CD1c-positive myeloid dendritic cell (primary cell): ENCODE data around the gene SCOC.
A peak's percentile ranks its signal among the peaks of the same experiment; 100 is the strongest.

Experiments
- DNase-seq: peaks from one replicate; pipeline ENCODE4 v3.0.0-alpha.2; 2016; ENCODE audit errors: extremely low spot score

Gene SCOC

GRCh38 chr4:140373328-140374129 is at the start of gene SCOC:
SCOC (plus strand) TSS chr4:140373646; CDS start chr4:140379171, 5,525 bp downstream.
- DNase-seq: peak; percentile 99

GRCh38 chr4:140326395-140326993 is 47.0 kb upstream of the SCOC start:
- DNase-seq: peak; percentile 4

GRCh38 chr4:140330311-140330900 is 43.0 kb upstream of the SCOC start:
- peak; percentile 30 for DNase-seq

- DNase-seq: peak; percentile 2
Observed at GRCh38 chr4:140331245-140331644, 42.2 kb upstream of the SCOC start.

- DNase-seq: no peak
Observed at GRCh38 chr4:140331876-140332275, 41.6 kb upstream of the SCOC start.

- no peak for DNase-seq
Observed at GRCh38 chr4:140332734-140333133, 40.7 kb upstream of the SCOC start.

GRCh38 chr4:140333523-140333922 is 39.9 kb upstream of the SCOC start:
- DNase-seq: no peak

- no peak for DNase-seq
Observed at GRCh38 chr4:140335076-140335475, 38.4 kb upstream of the SCOC start.

GRCh38 chr4:140336730-140337129 is 36.7 kb upstream of the SCOC start:
- DNase-seq: no peak

GRCh38 chr4:140342620-140343019 is 30.8 kb upstream of the SCOC start:
- DNase-seq: no peak

GRCh38 chr4:140343303-140343702 is 30.1 kb upstream of the SCOC start:
- no peak for DNase-seq

- no peak for DNase-seq
Observed at GRCh38 chr4:140344101-140344500, 29.3 kb upstream of the SCOC start.

- DNase-seq: no peak
Observed at GRCh38 chr4:140344621-140345020, 28.8 kb upstream of the SCOC start.

- DNase-seq: no peak
Observed at GRCh38 chr4:140346136-140346535, 27.3 kb upstream of the SCOC start.

GRCh38 chr4:140349816-140350215 is 23.6 kb upstream of the SCOC start:
- no peak for DNase-seq

GRCh38 chr4:140351093-140352075 is 22.1 kb upstream of the SCOC start:
- DNase-seq: no peak

- DNase-seq: no peak
Observed at GRCh38 chr4:140353786-140354185, 19.7 kb upstream of the SCOC start.

GRCh38 chr4:140355288-140355687 is 18.2 kb upstream of the SCOC start:
- DNase-seq: no peak

GRCh38 chr4:140357868-140358267 is 15.6 kb upstream of the SCOC start:
- no peak for DNase-seq

- no peak for DNase-seq
Observed at GRCh38 chr4:140358281-140358680, 15.2 kb upstream of the SCOC start.

- peak; percentile 82 for DNase-seq
Observed at GRCh38 chr4:140359562-140360427, 13.7 kb upstream of the SCOC start.
